GM21717 (cell line): ENCODE results near the gene AQP4.

Experiments
- ATAC-seq: cut with Tn5 transposase; IDR thresholded peaks from one replicate; pipeline ENCODE4 v1.9.1; 2021; ENCODE audit warnings: mild to moderate bottlenecking, moderate library complexity; ENCODE audit not compliant: unreplicated experiment

The AQP4 gene

GRCh38 chr18:26843760-26844159 is 21.7 kb downstream of the AQP4 start:
- no peak for ATAC-seq

GRCh38 chr18:26840965-26841364 is 24.5 kb downstream of the AQP4 start:
- no peak for ATAC-seq

DNA sequence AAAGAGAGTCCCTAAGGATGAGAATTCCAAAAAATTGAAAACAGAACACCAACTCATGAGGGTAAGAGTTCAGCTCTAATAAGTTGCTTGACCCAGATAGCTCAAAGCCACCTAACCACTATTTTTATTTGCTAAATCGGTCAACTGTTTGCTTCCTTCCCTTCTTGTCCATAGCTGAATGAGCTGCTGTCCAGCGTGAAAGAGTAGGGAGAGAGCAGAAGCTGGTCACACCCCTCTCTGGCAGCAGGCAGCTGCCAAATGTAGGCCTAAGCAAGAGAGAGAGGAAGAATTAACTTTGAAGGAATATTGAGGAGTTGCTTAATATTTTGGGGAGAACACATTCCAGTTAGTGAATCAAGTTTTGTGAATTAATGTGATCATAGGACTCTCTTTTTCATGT is 25.9 kb downstream of the AQP4 start:
- ATAC-seq = no peak

- no peak for ATAC-seq
Measured at GRCh38 chr18:26832302-26832701, 33.2 kb downstream of the AQP4 start.

GRCh38 chr18:26827581-26827980 is 37.9 kb downstream of the AQP4 start:
- no peak for ATAC-seq

GRCh38 chr18:26826656-26827235 is 38.8 kb downstream of the AQP4 start:
- ATAC-seq = no peak

DNA sequence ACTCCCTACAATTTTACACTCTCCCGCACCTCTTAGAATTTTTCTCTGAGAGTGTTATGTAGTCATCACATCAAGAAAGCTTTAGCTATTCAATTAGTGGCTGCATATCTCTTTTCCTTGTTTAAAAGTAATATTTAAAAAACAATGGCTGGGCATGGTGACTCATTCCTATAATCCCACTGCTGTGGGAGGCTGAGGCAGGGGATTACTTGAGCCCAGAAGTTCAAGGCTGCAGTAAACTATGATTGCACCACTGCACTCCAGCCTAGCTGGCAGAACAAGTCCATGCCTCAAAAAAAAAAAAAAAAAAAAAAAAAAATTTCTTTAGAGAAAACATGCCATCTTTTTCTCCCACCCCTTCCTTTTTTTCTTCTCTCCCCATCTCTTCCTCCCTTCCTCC is 44.3 kb downstream of the AQP4 start:
- no peak for ATAC-seq

GRCh38 chr18:26819046-26819445 is 46.5 kb downstream of the AQP4 start:
- ATAC-seq = no peak

GRCh38 chr18:26818461-26818860 is 47.0 kb downstream of the AQP4 start:
- no peak for ATAC-seq

GRCh38 chr18:26813043-26813442 is 52.5 kb downstream of the AQP4 start:
- ATAC-seq = peak; percentile 70

- no peak for ATAC-seq
Measured at GRCh38 chr18:26812462-26812861, 53.0 kb downstream of the AQP4 start.

GRCh38 chr18:26809346-26809745 is 56.2 kb downstream of the AQP4 start:
- no peak for ATAC-seq

GRCh38 chr18:26806224-26806623 is 59.3 kb downstream of the AQP4 start:
- no peak for ATAC-seq

DNA sequence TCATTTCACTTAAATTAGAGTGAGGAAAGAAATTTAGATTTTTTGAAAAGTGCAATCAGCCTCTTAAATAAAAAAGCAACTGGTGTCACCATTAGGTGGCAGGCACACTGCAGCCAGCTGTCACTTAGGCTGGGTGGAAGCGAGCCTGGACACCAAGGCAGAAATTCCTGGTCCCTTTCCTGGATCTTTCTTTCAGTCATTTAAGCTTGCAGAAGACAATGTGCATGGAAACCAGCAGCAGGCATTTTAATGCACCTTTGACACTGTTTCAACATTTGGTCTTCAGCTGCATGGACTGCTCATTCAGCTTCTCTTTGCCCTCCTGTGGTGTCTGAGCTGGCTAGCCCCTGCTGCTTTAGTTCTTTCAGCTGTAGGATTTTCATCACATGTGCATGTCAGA is 61.0 kb downstream of the AQP4 start:
- no peak for ATAC-seq

GRCh38 chr18:26803643-26804042 is 61.9 kb downstream of the AQP4 start:
- ATAC-seq = no peak

DNA sequence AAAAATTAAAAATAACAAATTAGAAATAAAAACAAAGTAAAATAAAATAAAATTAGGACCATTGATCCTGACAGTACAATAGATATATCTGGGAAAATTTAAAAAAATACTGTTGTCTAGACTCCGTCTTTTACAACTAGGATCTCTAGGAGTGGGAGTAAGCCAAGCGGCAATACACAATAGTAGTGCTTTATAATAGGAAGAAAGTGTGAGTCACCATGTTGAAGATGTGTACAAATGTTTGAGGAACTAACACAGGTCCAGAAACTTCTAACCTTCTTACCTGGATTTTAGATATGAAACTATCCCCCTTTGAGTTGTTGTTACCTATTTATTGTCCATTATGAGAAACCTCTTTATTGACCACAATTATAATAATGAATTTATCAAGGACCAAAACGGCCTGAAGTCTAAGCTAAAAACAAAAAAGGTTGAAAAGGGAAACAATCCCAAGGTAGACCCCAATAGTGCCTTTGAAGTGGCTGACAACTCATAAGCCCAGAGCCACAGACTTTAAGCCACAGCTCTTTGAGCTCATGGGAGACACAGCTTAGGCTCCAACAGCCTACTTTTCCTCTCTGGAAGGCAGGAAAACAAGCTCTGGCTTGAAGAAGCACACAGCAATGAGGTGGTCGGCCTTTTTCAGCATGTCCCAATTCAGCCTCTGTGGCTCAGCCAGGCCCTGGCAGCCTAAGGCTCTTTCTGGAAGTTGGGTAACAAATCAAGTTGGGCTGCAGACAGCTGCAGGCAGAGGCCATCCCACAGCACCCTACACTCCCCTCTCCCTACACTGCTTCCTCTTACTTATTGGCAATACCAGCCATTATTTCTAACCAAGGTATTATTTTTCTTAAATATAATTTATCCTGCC is 62.9 kb downstream of the AQP4 start:
- no peak for ATAC-seq
